NCI-H2107 treated with DMSO at 0.1 percent for 48 hours (cell line): ENCODE results near the gene PRKACA.
"Not testable (repeated sequence)": the region's sequence is repeated elsewhere in the genome, so short reads cannot be mapped to it uniquely, and the experiment has no call there.

Experiments used
- DNase-seq: peaks from one replicate; lab custom pipeline; 2025; ENCODE audit not compliant: unreplicated experiment; lab: John Stamatoyannopoulos, UW

The PRKACA gene

GRCh38 chr19:14051980-14052379 is 65.6 kb downstream of the PRKACA start:
- no peak for DNase-seq

GRCh38 chr19:14050961-14051360 is 66.6 kb downstream of the PRKACA start:
- DNase-seq, result not testable (repeated sequence)

- DNase-seq, result no peak
These were observed 67.0 kb downstream of the PRKACA start for GRCh38 chr19:14050512-14050911.

- no peak for DNase-seq
These were observed 69.0 kb downstream of the PRKACA start for GRCh38 chr19:14048443-14049153.

GRCh38 chr19:14047866-14048265 is 69.7 kb downstream of the PRKACA start:
- not testable (repeated sequence) for DNase-seq

GRCh38 chr19:14042659-14043608 is 74.6 kb downstream of the PRKACA start:
- DNase-seq, result not testable (repeated sequence)
